Stimulated activated CD8-positive, alpha-beta memory T cell treated with anti-CD3 and anti-CD28 coated beads, Interleukin-12 subunit alpha, Interleukin-12 subunit beta, amount 100 ng/mL, for 24 hours (primary cell): ENCODE results near the gene RTN4RL2.
"Not testable (repeated sequence)": the region's sequence is repeated elsewhere in the genome, so short reads cannot be mapped to it uniquely, and the experiment has no call there.

Source experiments
- DNase-seq: peaks from one replicate; pipeline ENCODE4 v3.0.0-alpha.2; 2020; ENCODE audit errors: extremely low read depth

The RTN4RL2 gene

DNA sequence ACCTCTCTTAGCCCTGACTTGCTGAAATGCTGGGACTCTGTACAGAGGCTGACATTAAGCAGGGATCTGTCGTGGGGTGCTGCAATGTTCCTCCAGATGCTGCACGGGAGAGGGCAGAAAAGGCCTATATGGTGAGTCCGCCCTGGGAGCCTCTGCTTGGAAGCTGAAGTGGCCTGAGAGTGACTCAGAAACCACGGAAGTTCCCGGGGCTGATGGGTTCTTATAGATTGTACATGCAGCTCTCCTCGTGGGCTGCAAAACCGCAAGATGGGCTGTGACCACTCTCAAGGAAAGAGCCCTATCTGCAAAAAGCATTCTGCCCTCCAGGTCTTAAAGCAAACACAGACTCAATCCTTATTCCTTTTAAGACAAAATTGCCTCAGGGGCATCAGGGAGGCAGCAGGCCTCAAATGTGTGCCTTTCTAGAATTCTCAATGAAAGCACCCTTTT lies 27.6 kb upstream of the RTN4RL2 start:
- DNase-seq = no peak

DNA sequence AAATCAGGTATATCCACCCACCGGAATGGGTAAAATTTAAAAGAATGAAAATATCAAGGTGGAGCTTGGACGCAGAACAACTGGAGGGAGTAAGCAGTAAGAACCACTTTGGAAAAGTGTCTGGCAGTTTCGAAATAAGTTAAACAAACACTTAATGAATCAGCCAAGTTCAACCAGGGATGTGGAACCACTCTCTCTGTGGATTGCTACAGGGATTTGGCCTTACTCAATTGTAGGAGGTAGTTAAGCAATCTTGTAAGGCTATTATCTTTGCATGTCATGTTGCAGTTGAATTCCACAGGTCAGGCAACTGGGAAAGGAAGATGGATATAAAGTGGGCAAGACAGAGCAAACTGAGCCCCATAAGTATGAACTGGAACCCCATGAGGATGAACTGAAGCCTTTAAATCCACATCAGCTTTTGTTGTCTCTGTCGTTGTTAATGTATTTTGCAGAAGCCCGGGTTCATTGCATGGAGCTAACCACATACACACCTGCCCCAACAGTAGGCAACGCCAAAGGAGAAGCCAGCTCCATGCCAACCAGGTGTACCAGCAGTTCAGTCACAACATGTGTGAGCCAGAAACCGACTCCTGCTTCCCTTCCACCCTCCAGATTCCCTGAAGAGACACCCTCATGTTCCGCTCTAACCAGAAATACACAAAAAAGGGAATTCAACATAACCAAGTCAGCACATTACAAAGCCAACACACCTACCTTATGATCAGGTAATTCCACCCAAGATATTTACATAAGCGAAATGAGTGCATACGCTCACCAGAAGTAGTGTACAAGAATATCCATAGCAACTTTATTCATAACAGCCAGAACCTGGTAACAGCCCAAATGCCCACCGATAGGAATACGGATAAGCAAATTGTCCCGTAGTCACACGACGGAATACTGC lies 25.4 kb upstream of the RTN4RL2 start:
- DNase-seq = no peak

DNA sequence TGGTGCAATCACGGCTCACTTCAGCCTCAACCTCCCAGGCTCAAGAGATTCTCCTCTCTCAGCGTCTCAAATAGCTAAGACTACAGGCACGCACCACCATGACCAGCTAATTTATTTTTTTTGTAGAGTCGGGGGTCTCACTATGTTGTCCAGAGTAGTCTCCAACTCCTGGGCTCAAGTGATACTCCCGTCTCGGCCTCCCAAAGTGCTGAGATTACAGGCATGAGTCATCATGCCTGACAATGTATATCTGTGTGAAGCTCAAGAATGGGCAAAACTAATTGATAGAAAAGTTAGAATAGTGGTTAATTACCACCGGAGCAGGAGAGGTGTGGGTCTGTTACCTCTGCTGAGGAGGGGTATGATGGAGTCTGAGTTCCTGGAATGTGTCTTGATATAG lies 24.3 kb upstream of the RTN4RL2 start:
- no peak for DNase-seq

DNA sequence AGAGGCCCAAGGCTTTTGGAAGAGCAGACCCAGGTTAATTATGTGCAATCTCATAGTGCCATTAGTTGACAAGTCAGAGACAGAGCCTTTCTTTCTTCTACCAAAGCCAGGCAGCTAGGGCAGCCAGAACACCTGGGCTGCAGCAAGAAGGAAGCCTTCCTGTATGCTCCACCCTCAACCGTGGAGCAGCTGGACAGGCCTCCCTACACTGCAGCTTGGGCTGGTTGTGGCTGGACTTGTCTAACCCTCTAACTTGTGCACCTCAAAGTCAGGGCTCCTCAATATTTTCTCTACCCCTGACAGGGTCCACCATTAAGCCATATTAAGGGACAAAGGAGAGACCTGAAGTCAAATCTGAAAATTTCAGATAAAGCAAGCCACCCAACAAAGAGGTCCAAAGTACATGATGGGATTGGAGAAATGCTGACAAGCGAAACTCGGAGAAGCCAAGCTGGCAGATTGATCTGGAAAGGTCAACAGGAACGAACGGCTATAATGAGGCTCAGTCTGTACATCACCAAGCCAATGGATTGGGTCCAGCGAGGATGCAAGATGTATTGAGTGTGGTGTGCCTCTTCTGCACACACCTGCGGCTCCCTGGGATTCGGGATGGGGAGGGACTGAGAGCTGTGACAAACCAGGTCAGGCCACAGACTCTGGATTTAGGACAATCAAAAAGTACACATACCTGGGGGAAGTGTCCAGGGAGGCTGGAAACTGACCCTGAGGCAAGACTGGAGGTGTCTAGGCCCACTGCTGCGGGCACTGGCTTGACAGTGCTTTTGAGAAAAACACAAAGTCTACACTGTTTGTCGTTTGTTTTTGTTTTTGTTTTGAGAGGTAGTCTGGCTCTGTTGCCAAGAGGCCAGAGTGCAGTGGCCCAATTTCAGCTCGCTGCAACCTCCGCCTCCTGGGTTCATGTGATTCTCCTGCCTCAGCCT lies 21.7 kb upstream of the RTN4RL2 start:
- DNase-seq = no peak

DNA sequence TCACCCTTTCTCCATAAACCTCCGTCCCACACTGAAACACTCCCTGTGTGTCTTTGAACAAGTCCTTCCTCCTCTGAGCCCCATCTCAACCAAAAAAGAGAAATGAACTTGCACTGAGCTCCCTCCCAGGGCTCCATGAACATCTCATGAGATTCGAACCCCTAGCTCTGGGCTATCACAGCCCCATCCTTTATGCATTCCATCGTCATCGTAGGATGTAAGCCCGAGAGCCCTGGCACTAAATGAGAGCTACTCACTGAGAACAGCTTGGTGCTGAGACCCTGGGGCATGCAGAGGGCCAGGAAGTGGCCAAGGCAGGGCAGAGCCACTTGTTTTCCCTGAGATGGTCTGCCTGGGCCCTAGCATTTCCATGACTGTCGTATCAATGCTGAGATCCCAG lies 20.5 kb upstream of the RTN4RL2 start:
- no peak for DNase-seq

DNA sequence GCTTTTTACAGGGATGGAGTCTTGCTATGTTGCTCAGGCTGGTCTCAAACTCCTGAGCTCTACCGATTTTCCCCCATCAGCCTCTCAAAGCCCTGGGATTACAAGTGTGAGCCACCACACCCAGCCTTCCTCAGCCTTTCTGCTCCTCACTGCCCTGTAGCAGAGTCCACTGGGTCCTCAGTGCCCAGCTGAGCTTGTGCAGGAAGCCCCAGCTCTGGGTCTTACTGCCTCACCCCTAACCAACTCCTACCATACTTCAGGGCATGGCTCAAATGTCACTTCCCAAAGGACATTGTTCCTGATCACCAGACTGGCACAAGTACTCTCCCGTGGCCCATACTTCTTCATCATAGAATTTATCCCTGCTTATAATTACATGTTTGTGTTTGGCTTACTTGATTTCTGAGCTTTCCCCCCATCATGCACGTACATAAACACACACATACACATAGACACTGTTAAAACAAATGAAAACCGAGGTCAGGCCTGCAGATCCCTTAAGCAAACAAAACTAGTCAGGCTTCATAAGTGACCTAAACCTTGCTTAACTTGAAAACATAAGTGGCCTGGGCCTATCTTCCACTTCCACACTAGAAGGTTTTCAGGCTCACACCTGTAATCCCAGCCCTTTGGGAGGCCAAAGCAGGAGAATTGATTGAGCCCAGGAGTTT lies 19.4 kb upstream of the RTN4RL2 start:
- DNase-seq = no peak

DNA sequence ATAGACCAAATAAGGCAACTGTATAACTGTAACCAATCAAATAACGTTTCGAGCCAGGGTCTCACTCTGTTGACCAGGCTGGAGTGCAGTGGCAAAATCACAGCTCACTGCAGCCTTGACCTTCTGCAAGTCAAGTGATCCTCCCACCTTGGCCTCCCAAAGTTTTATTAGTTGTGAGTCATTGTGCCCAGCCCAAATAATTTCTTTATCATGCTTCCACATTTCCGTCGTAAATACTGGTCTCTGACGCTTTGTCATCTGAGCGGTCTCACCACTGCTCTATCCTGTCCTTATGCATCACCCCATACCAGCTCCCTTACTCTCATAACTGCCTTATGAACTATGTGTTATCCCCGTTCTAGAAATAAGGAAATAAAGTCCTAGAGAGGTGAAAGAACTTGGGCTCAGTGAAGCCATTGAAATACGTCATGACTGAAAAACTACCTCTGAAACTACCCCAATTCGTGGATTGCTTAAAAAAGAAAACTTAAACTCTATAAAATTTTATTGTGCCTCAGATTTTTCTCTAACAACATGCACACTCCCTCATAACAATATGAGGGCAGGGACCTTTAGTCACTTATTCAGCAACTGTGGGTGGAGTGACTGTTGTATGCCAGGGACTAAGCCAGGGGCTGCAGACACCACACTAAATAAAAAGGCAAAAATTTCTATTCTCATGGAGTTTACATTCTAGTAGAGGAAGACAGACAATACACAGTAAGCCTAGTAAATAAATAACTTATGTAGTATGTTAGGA lies 15.8 kb upstream of the RTN4RL2 start:
- DNase-seq = no peak

DNA sequence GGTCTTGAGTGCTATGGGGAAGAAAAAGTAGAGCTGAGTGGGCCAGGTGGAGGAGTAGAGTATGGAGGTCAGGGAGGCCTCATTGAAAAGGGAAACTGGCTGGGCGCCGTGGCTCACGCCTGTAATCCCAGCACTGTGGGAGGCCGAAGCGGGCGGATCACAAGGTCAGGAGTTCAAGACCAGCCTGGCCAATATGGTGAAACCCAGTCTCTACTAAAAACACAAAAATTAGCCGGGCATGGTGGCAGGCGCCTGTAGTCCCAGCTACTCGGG lies 15.3 kb upstream of the RTN4RL2 start:
- DNase-seq = not testable (repeated sequence)

DNA sequence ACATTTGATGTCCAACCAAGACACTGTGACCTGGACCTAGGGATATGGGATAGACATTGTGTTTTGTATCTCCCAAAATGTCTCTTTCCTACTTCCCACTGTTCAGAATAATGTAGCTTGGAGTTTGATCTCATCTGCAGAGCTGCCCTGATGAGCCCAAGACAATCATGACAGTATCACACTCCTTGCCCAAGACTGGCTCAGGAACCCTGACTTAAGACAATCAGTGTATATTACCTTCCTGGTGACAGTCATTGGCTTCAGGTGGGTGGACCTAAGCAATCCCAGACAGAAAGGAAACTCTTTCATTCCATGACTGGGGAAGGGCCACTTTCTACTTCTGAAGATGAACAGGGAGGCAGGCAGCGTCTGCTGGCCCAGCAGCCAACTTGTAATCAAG lies 14.3 kb upstream of the RTN4RL2 start:
- no peak for DNase-seq

DNA sequence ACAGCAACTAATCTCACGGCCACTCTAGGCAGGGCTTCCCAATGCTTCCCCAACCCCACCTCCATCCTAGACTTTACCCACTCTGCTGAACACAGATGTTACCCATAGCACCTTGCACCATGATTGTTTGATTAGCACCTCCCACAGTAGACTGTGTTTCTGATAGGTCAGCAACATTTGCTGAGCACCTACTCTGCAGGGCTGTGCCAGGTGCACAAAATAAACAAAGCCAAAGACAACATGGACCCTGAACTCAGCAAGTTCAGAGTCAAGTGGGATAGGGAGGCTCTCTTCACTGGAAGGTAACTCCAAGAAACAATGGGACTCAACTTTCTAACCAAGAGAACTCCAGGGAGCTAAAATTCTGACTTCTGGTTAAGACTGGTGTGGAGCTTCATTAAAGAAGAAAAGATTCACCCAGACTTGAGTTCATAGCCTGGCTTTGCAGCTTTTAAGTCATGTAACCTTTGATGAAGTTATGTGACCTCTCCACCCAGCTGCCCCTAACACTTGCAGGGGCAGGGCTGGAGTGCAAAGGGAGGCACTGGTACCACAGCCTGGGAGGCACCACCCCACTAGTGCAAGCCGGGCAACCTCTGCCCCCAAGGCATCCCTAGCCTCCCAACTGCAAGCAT lies 6.7 kb upstream of the RTN4RL2 start:
- DNase-seq = no peak

DNA sequence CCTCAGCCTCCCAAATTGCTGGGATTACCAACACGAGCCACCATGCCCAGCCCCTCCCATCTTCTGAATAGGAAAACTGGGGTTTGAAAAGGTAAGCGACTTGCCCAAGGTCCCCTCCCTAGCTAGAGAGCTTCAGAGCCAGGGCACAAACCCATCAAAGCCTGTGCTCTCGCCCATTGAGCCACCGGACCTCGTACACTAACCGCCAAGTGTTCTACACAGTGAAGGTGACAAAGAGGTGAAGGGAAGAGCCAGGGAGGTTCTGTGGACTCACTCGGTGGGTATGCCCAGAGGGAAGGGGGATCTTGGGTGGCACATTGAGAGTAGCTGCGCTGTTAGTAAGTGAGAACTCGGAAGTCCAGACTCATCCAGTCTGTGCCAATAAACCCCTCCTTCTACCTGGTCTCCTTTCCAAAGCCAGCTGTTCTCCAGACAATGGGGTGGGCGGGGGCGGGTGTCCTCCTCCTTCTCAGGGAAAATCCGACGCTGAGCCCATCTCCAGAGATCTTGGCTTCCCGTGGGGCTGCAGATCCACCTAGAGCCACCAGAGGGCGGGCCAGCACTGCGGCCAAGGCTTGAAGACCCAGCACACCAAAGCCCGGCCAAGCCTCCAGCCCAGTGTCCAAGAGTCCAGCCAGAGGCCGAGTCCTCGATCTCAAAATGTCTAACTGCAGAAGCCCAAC lies 3.2 kb upstream of the RTN4RL2 start:
- no peak for DNase-seq

DNA sequence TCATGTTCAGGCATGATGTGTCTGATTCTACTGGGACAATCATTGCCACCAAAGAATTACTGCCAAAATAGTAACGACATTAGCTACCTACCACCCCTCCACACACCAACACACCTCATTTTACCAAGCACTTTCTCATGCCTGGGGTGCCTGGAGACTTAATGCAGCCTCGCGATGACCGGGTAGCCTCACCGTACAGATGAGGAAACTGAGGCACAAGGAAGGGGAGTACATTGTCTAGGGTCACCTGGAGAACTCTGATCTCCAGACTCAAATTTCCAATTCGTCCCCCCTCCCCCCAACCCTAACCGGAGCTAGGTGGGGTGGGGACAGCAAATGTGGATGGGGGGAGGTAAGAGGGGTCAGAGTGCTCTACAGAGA lies 2.7 kb upstream of the RTN4RL2 start:
- DNase-seq = no peak

DNA sequence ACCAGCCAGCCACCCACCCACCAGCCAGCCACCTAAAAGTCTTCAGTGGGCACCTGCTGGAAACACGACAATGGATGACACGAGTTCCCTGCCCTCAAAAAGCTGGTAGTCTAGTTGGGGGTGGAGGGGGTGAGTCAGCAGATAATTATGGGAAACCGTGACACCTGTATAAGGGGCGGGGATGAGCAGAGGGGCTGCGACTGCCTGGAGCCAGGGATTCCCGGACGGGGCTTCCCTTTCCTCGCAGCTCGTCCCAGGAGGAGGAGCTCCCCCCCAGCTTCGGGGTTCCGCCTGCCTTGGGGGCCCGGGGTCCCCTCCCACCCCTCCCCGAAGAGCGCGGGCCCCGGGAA lies 2.3 kb upstream of the RTN4RL2 start:
- no peak for DNase-seq

DNA sequence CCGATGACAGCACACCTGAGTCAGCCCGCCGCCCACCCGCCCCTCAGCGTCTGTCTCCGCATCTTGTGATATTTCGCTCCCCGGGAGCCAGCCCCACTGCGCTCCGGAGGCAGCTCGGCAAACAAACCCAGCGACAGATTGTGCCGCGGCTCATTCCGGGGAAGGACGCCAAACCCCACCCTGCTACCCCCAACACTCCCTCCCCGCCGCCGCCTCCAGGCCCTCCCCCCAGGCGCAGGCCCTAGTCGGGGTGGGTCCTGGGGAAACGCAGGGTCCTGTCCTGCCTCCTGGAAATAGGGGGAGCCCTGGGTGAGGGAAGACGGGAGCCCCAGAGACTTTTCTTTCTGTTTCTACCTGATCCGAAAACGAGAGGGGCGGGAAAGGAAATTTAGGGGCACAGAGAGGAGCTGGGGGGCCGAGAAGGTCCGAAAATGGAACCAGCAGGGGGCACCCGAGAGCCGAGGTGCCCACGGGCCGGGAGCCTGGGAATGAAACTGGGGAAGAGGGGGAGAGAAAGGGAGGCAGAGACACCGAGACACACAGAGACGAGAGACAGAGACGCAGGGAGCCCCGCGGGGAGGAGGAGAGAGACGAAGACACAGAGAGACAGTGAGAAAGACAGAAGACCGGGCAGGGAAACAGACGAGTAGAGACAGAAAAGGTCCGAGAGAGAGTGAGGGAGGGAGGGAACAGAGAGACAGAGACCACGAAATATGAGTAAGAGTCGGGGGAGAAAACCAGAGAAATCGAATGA lies 1.7 kb upstream of the RTN4RL2 start:
- DNase-seq = no peak

DNA sequence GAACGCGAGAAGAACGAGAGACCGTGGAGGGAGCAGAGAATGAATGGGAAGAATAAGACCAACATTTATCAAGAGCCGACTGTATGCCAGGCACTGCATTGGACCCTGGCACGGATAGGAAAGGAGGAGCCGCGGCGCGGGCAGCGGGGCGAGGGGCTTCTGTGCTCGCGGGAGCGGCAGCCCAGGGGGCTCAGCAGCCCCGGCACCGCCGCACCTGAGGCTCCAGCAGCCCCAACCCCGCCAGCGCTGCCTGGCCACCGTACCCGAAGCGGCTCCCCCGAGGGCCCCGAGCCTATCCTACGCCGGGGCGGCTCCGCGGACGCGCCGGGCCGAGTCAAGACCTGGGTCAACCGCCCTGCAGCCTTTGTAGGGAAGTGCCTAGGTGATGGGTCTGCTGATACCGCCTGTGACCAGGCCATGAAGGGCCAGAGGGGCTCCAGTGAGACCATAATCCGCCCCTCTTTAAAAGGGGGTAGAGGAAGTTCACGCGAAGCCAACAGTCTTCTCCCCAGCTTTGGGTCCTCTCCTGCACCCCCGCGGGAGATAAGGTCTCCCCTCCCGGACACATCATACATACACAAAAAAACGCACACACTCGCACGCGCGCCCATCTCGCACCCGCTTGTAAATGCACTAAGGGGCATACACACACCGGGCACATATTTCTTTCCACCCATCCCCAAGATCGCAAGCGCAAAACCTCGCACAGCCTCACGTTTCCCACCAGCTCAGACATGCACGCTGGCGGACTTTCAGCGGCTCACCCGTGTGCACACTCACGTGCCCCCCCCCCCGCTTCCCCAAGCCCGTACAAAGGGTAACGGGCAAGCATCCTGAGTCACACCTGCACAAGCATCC lies 935 bp upstream of the RTN4RL2 start:
- DNase-seq = no peak

DNA sequence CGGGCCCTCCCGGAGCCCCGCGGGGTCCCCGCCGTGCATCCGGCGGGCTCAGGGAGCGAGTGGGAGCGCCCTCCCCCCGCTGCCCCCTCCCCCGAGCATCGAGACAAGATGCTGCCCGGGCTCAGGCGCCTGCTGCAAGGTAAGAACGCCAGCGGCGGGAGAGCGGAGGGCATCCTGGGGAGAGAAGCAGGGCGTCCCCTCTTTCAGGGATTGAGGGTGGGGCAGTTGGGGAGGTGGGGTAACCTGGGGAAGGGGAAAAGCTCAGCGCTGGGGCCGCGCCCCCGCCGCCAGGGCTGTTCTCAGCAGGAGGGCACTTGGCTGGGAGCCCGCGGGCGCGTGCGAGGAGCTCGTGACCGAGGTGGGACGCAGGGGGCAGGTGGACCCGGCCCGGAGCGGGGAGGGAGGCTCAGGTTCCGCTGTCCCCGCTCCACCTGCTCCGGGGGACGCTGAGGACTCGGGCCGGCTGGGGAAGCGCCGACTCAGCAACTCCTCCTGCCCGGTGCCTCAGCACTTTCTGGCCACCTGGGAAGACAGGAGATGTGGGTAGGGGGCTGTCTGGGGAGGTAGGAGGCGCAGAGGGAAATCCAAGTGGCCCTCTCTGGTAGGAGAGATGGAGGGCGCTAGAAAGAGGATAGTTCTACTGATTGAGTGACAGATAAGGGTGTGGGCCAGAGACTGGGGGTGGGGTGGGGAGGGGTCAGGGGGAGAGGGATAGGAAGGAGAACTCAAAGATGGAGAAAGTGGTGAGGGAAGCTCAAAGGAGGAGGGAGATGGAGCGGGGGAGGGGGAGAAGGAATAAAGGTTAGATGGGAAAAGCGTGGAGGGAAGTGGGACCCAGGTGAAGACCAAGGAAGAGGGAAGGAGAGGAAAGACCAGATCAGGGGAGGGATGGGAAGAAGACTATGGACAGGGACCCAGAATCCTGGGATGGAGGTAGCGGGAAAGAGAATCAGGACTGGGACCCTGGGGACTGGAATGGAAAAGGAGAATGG lies 726 bp downstream of the RTN4RL2 start:
- DNase-seq = no peak

DNA sequence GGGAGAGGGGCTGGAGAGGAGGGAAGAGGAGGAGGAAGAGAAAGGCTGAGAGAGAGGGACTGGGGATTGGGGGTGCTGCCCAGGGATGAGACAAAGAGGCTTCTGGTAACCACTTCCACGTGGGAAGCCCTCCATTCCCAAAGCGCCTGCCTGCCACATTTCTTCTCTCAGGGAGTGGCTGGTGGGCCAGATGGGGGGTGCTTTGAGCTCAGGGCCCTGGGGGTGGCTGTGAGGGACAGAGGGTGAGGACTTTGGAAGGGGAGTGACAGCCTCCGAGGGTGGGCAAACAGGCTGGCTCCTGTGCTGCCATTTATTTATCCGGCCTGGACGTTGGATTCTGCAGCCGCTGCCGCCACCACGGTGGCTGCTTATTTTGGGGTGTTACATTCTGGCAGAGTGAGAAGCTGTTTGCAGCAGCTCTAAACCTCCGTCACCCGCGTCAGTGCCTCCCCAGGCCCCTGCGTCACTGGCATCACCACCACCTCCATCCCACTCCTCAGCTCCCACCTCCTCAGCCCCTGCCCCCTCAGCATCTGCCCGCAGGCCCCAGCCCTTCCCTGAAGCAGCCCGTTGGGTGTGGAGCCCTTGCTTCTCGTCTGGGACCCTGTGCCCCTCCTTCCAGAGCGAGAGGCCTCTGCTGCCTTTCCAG lies 1.6 kb downstream of the RTN4RL2 start:
- no peak for DNase-seq
